Astrocyte (in vitro differentiated cells and primary cell): ENCODE results near the gene TNRC6C. TPM values are rescaled to one million over a fixed set of nuclear protein-coding genes. Genes with fewer than 3 reads are reported as not detected.

Experiments
- DNase-seq: peaks from one replicate; pipeline ENCODE4 v3.0.0-alpha.2; 2010; ENCODE audit warnings: low read depth
- FAIRE-seq: peaks from 2 replicates; lab custom pipeline; 2011; peaks lifted over from hg19 to GRCh38; lab: Jason Lieb, UNC
- H2AFZ ChIP-seq: 2 replicates; pipeline ENCODE4 v1.6.0; 2012; ENCODE audit warnings: low read depth, low read length, inconsistent platforms
- H3K27ac ChIP-seq: 2 replicates; pipeline ENCODE4 v1.5.1; 2011; ENCODE audit warnings: low read depth, low read length, inconsistent platforms
- H3K27me3 ChIP-seq: 2 replicates; pipeline ENCODE4 v1.6.0; 2011; ENCODE audit warnings: low read length, inconsistent platforms; ENCODE audit not compliant: insufficient read depth
- H3K36me3 ChIP-seq: 2 replicates; pipeline ENCODE4 v1.5.1; 2011; ENCODE audit warnings: low read length, inconsistent platforms; ENCODE audit not compliant: insufficient read depth
- H3K4me1 ChIP-seq: 2 replicates; pipeline ENCODE4 v1.5.1; 2011; ENCODE audit warnings: low read length, inconsistent platforms; ENCODE audit not compliant: insufficient read depth
- H3K4me2 ChIP-seq: 2 replicates; pipeline ENCODE4 v1.6.0; 2012; ENCODE audit warnings: low read length, inconsistent platforms
- H3K4me3 ChIP-seq: 2 replicates; pipeline ENCODE4 v1.5.1; 2011; ENCODE audit warnings: low read depth, mild to moderate bottlenecking, low read length, inconsistent platforms; ENCODE audit not compliant: insufficient read depth
- H3K79me2 ChIP-seq: 2 replicates; pipeline ENCODE4 v1.6.0; 2012; ENCODE audit warnings: mild to moderate bottlenecking, low read length, inconsistent platforms; ENCODE audit not compliant: insufficient read depth
- H3K9ac ChIP-seq: 2 replicates; pipeline ENCODE4 v1.6.0; 2012; ENCODE audit warnings: mild to moderate bottlenecking, low read length, inconsistent platforms
- H3K9me3 ChIP-seq: 2 replicates; pipeline ENCODE4 v1.5.1; 2012; ENCODE audit warnings: low read depth, mild to moderate bottlenecking, low read length, inconsistent platforms; ENCODE audit not compliant: insufficient read depth
- H4K20me1 ChIP-seq: 2 replicates; pipeline ENCODE4 v1.6.0; 2012; ENCODE audit warnings: low read length, inconsistent platforms; ENCODE audit not compliant: insufficient read depth
- H3K27ac Mint-ChIP-seq: one replicate; pipeline ENCODE4 v1.8.0; 2021; ENCODE audit warnings: mild to moderate bottlenecking, mixed read lengths; ENCODE audit not compliant: unreplicated experiment
- H3K27me3 Mint-ChIP-seq: one replicate; pipeline ENCODE4 v1.8.0; 2021; ENCODE audit warnings: low read depth, mixed read lengths; ENCODE audit not compliant: unreplicated experiment
- H3K36me3 Mint-ChIP-seq: one replicate; pipeline ENCODE4 v1.8.0; 2021; ENCODE audit warnings: low read depth, mixed read lengths; ENCODE audit not compliant: unreplicated experiment
- H3K4me1 Mint-ChIP-seq: one replicate; pipeline ENCODE4 v1.8.0; 2021; ENCODE audit warnings: low read depth, mixed read lengths; ENCODE audit not compliant: unreplicated experiment
- H3K4me3 Mint-ChIP-seq: one replicate; pipeline ENCODE4 v1.8.0; 2021; ENCODE audit warnings: mild to moderate bottlenecking, moderate library complexity, mixed read lengths; ENCODE audit not compliant: unreplicated experiment
- H3K9me3 Mint-ChIP-seq: one replicate; pipeline ENCODE4 v1.8.0; 2021; ENCODE audit warnings: mild to moderate bottlenecking, mixed read lengths; ENCODE audit not compliant: unreplicated experiment
- CTCF ChIP-seq: IDR thresholded peaks from 2 replicates; pipeline ENCODE4 v1.5.1; 2011; ENCODE audit warnings: low read depth, mild to moderate bottlenecking, inconsistent platforms, low read length, moderate library complexity; ENCODE audit not compliant: insufficient read depth
- EZH2 ChIP-seq: IDR thresholded peaks from 2 replicates; pipeline ENCODE4 v1.6.1; 2012; ENCODE audit warnings: mild to moderate bottlenecking, low read length, inconsistent platforms; ENCODE audit not compliant: insufficient read depth
- total RNA-seq: library from RNA; stranded (reverse); gene quantifications from 2 replicates; pipeline ENCODE4 v1.2.1, GENCODE V29; 2021

The TNRC6C gene
- total RNA-seq, 1 donor from 2014 or later, result 7.3 TPM

DNA sequence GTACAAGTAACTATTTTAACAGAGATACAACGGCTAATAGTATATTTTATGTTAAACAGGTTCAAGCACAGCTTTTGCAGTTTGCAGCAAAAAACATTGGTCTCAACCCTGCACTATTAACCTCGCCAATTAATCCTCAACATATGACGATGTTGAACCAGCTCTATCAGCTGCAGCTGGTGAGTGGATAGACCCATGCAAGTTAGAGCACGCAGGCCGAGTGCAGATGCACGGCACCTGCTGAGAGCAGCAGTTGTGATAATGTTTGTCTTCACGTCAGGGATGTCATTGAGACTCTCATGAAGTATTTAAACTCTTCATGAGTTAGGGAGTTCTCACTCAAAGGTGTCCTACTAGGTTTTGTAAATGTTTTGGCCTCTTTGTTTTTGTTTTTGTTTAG, 124.5 kb downstream of the TNRC6C start:
- H3K4me3 Mint-ChIP-seq, result no peak overlapping the region
- no peak for TF ChIP-seq EZH2
- no peak for TF ChIP-seq CTCF
- H3K4me1 ChIP-seq, result no peaks in the 10 kb centered on the region
- H3K9ac ChIP-seq, result no peak overlapping the region
- no peak overlapping the region for H3K27ac ChIP-seq
- H3K4me1 Mint-ChIP-seq, result no peaks in the 10 kb centered on the region
- peaks cover under 1% of the 10 kb centered on the region for H3K36me3 Mint-ChIP-seq
- no peaks in the 10 kb centered on the region for H3K9me3 Mint-ChIP-seq
- no peak overlapping the region for H3K4me2 ChIP-seq
- H4K20me1 ChIP-seq, result no peaks in the 10 kb centered on the region
- no peaks in the 10 kb centered on the region for H3K27me3 Mint-ChIP-seq
- no peaks in the 10 kb centered on the region for H3K79me2 ChIP-seq
- no peak overlapping the region for H3K4me3 ChIP-seq
- H2AFZ ChIP-seq, result no peak overlapping the region
- DNase-seq (no peak), FAIRE-seq (no peak)
- no peaks in the 10 kb centered on the region for H3K36me3 ChIP-seq
- no peaks in the 10 kb centered on the region for H3K27me3 ChIP-seq
- no peaks in the 10 kb centered on the region for H3K9me3 ChIP-seq
- H3K27ac Mint-ChIP-seq, result no peak overlapping the region

DNA sequence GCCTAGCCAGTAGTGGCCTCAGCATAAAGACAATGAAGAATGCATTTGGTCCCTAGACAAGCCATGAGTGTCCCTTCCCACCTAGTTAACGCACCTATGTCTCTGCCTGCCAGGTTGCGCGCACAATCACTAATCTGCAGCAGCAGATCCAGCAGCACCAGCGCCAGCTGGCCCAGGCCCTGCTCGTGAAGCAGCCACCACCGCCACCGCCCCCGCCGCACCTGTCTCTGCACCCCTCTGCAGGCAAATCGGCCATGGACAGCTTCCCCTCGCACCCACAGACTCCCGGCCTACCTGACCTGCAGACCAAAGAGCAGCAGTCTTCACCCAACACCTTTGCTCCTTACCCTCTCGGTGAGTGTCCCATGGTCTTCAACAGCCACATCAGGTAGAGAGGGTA, 128.2 kb downstream of the TNRC6C start:
- DNase-seq, result no peak
- no peaks in the 10 kb centered on the region for H3K4me1 ChIP-seq
- H3K36me3 ChIP-seq, result peaks cover 5% of the 10 kb centered on the region
- TF ChIP-seq EZH2 (no peak), CTCF (no peak)
- H3K9me3 Mint-ChIP-seq, result no peaks in the 10 kb centered on the region
- no peaks in the 10 kb centered on the region for H3K27me3 ChIP-seq
- H3K9me3 ChIP-seq, result no peaks in the 10 kb centered on the region
- no peak overlapping the region for H2AFZ ChIP-seq
- no peaks in the 10 kb centered on the region for H3K36me3 Mint-ChIP-seq
- H3K4me1 Mint-ChIP-seq, result no peaks in the 10 kb centered on the region
- no peak overlapping the region for H3K4me3 ChIP-seq
- FAIRE-seq, result no peak
- H3K27me3 Mint-ChIP-seq, result no peaks in the 10 kb centered on the region
- H3K79me2 ChIP-seq, result no peaks in the 10 kb centered on the region
- H3K27ac Mint-ChIP-seq, result no peak overlapping the region
- no peak overlapping the region for H3K4me2 ChIP-seq
- H3K9ac ChIP-seq, result no peak overlapping the region
- H4K20me1 ChIP-seq, result no peaks in the 10 kb centered on the region
- no peak overlapping the region for H3K4me3 Mint-ChIP-seq
- no peak overlapping the region for H3K27ac ChIP-seq

DNA sequence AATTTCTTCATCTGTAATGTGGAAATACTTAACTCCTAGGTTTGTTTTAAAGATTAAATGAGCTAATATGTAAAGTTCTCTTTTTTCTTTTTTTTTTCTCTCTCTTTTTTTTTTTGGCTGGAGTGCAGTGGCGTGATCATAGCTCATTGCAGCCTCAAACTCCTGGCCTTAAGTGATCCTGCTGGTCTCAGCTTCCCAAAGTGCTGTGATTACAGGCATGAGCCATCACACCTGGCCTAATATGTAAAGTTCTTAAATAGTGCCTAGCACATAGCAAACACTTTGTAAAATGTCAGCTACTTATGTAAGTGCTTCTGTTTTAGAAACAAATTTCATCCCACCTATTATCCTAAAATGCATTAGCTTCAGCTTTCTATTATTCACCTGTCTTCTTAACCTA, 130.0 kb downstream of the TNRC6C start:
- no peak overlapping the region for H3K27ac Mint-ChIP-seq
- FAIRE-seq, result no peak
- H3K4me1 Mint-ChIP-seq, result no peaks in the 10 kb centered on the region
- peaks cover 5% of the 10 kb centered on the region for H3K36me3 ChIP-seq
- H3K27me3 Mint-ChIP-seq, result no peaks in the 10 kb centered on the region
- H3K36me3 Mint-ChIP-seq, result peaks cover 8% of the 10 kb centered on the region
- no peak overlapping the region for H3K4me2 ChIP-seq
- no peak for DNase-seq
- H3K4me1 ChIP-seq, result no peaks in the 10 kb centered on the region
- no peak overlapping the region for H3K27ac ChIP-seq
- H2AFZ ChIP-seq, result no peak overlapping the region
- no peak overlapping the region for H3K9ac ChIP-seq
- H4K20me1 ChIP-seq, result no peaks in the 10 kb centered on the region
- no peaks in the 10 kb centered on the region for H3K27me3 ChIP-seq
- H3K4me3 Mint-ChIP-seq, result no peak overlapping the region
- TF ChIP-seq CTCF (no peak), EZH2 (no peak)
- no peaks in the 10 kb centered on the region for H3K9me3 Mint-ChIP-seq
- H3K9me3 ChIP-seq, result no peaks in the 10 kb centered on the region
- no peaks in the 10 kb centered on the region for H3K79me2 ChIP-seq
- H3K4me3 ChIP-seq, result no peak overlapping the region
